8988T (cell line): ENCODE measurements around the gene APC2.
A peak's percentile ranks its signal among the peaks of the same experiment; 100 is the strongest.

Experiments used
- DNase-seq: peaks from one replicate; pipeline ENCODE4 v3.0.0; 2011

APC2 gene

GRCh38 chr19:1449467-1450442 is at the start of gene APC2:
Gene APC2, plus strand, starts transcription at chr19:1450121. Its CDS starts 2,881 bp downstream, at chr19:1453002.
- no peak for DNase-seq

- DNase-seq, result no peak
Measured at GRCh38 chr19:1400281-1401137, 49.4 kb upstream of the APC2 start.

GRCh38 chr19:1401138-1401888 is 48.6 kb upstream of the APC2 start, which contains the start of gene GAMT:
Gene GAMT, minus strand, starts transcription at chr19:1401542. Its CDS starts 66 bp downstream, at chr19:1401476.
- DNase-seq, result no peak

- no peak for DNase-seq
Measured at GRCh38 chr19:1401889-1402217, 48.1 kb upstream of the APC2 start.

GRCh38 chr19:1402411-1403070 is 47.4 kb upstream of the APC2 start:
- DNase-seq, result no peak

- DNase-seq, result peak; percentile 99
Measured at GRCh38 chr19:1406774-1407527, 43.0 kb upstream of the APC2 start.

- DNase-seq, result no peak
Measured at GRCh38 chr19:1407528-1408299, 42.2 kb upstream of the APC2 start, which contains the start of gene DAZAP1. Gene DAZAP1, plus strand, starts transcription at chr19:1407586. Its CDS starts 188 bp downstream, at chr19:1407774.

GRCh38 chr19:1408300-1409203 is 41.4 kb upstream of the APC2 start:
- no peak for DNase-seq

- DNase-seq, result no peak
Measured at GRCh38 chr19:1409204-1410005, 40.5 kb upstream of the APC2 start.

- DNase-seq, result no peak
Measured at GRCh38 chr19:1410136-1410786, 39.7 kb upstream of the APC2 start.

GRCh38 chr19:1410789-1411188 is 39.1 kb upstream of the APC2 start:
- no peak for DNase-seq

- DNase-seq, result no peak
Measured at GRCh38 chr19:1411255-1412191, 38.4 kb upstream of the APC2 start.

GRCh38 chr19:1412323-1412923 is 37.5 kb upstream of the APC2 start:
- no peak for DNase-seq

- DNase-seq, result no peak
Measured at GRCh38 chr19:1412995-1413800, 36.7 kb upstream of the APC2 start.

- no peak for DNase-seq
Measured at GRCh38 chr19:1416014-1416841, 33.7 kb upstream of the APC2 start.
